Measurements from ENCODE around the gene PIP4K2A. TPM values are rescaled to one million over a fixed set of nuclear protein-coding genes. Genes with fewer than 3 reads are reported as not detected.

The PIP4K2A gene
- total RNA-seq, 4 donors from 2014 or later = 3.1 to 19.1 (median 7.6) TPM

DNA sequence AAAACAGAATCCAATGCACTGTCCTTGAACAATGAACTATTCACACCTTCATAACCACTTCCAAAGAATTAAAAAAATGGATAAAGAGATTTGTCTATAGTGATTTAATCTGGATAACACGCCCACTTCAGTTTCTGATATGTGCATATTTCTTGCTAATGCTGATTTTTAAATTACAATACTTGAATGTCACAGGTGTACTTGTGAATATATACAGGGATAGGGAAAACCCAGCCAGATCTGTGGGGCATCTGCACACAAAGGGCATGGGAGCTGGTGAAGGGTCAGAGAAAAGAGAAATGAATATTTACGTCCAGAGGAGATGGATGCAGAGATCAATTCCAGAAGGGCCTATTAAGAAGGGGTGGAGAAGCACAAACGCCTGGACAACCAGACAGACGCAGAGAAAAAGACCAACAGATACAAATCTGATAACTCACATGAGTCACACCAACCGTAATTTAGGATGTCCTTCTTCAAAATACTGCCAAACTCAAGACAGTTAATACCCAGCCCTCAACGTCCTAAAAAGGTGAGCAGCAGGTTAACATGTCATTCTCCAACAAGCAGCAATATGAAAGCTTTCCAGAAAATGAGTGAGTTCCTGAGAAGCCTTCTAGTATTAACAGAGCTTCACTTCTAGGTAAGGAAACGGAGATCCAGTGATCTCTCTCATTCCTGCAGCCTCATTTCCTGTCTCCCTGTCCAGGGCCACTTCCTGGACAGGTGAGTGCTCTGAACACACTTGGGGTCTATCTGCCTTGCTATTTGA is 41.9 kb downstream of the PIP4K2A start:
- Histone ChIP-seq H3K4me1 (peaks cover 0 to 40% (median 5%) of the 10 kb centered on the region in 3 donors), H3K36me3 (no peaks in the 10 kb centered on the region), H3K4me3 (no peak overlapping the region), H3K27ac (no peak overlapping the region), H3K9me3 (no peaks in the 10 kb centered on the region), H3K27me3 (no peaks in the 10 kb centered on the region)
- no peak for DNase-seq
- TF ChIP-seq POLR2A (IDR thresholded peaks at IDR 0.05) = no peak
- TF ChIP-seq CTCF (IDR thresholded peaks at IDR 0.05) = no peak
- intact Hi-C loops (cut with DNase I) = no loop called here
- 63 to 65% methylated on average over 7 of the region's 7 CpGs for WGBS, 2 donors

DNA sequence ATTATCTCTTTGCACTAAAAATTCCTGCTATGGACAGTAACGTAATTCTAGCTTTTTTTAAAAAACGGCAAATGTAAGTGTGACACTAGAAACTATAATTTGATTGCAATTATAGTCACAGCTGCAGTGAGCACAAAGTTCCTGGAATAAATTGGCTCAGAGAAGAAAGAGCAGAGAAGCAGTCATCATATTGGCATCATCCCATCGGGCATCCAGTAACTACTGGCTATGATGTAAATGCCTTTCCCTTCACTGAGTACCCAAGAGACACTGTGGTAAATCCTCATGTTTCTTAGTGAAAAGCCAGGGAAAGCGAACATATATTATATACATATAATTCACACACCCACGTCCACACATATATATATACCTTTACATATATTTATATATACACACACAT is 43.6 kb downstream of the PIP4K2A start:
- no peak overlapping the region for H3K27ac ChIP-seq
- intact Hi-C loops (cut with DNase I) = no loop called here
- TF ChIP-seq POLR2A (IDR thresholded peaks at IDR 0.05) (no peak), CTCF (IDR thresholded peaks at IDR 0.05) (no peak)
- DNase-seq = no peak
- 58 to 74% methylated on average over 5 of the region's 5 CpGs for WGBS, 2 donors
- no peaks in the 10 kb centered on the region for H3K36me3 ChIP-seq
- H3K4me1 ChIP-seq = peaks cover 0 to 49% (median 7%) of the 10 kb centered on the region in 3 donors
- no peaks in the 10 kb centered on the region for H3K27me3 ChIP-seq
- no peak overlapping the region for H3K4me3 ChIP-seq
- no peaks in the 10 kb centered on the region for H3K9me3 ChIP-seq

DNA sequence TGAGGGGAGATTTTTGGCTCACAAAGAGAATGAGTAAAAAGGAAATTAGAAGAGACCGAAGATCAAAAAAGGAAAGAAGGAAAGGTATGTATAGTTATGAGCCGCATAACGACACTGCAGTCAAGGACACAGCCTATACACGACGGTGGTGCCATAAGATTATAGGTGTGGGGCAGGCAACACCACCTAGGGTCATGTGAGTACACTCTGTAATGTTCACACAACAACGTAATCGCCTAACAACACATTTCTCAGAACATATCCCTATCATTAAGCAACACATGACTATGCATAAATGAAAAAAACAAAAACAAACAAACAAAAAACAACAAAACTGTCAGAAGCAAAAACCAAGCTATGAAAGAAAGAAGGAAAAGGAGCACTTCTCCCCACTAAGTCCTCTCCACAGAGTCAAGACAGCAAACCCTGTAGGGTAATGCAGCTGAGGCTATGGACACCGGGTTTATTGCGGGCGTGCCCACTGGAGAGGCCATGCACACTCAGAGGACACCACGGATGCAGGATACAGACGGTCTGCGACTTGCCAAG is 45.1 kb downstream of the PIP4K2A start:
- H3K36me3 ChIP-seq = no peaks in the 10 kb centered on the region
- no peak for DNase-seq
- no peak overlapping the region for H3K4me3 ChIP-seq
- no peak for TF ChIP-seq POLR2A (IDR thresholded peaks at IDR 0.05)
- TF ChIP-seq CTCF (IDR thresholded peaks at IDR 0.05) = no peak
- 84 to 87% methylated on average over 13 of the region's 13 CpGs for WGBS, 2 donors
- no peaks in the 10 kb centered on the region for H3K9me3 ChIP-seq
- H3K4me1 ChIP-seq = peaks cover 0 to 49% (median 5%) of the 10 kb centered on the region in 3 donors
- H3K27ac ChIP-seq = no peak overlapping the region
- intact Hi-C loops (cut with DNase I) = no loop called here
- no peaks in the 10 kb centered on the region for H3K27me3 ChIP-seq

GRCh38 chr10:22667093-22667480 is 47.3 kb downstream of the PIP4K2A start:
- DNase-seq = no peak
- Histone ChIP-seq H3K4me3 (no peak overlapping the region), H3K27ac (no peak overlapping the region), H3K36me3 (no peaks in the 10 kb centered on the region), H3K4me1 (peaks cover 0 to 34% (median 3%) of the 10 kb centered on the region in 3 donors), H3K27me3 (no peaks in the 10 kb centered on the region), H3K9me3 (no peaks in the 10 kb centered on the region)
- TF ChIP-seq CTCF (IDR thresholded peaks at IDR 0.05) (no peak), POLR2A (IDR thresholded peaks at IDR 0.05) (no peak)
- WGBS, 2 donors = 64 to 66% methylated on average over 2 of the region's 2 CpGs
- intact Hi-C loops (cut with DNase I) = no loop called here

GRCh38 chr10:22666287-22667092 is 47.9 kb downstream of the PIP4K2A start:
- no peak overlapping the region for H3K4me3 ChIP-seq
- TF ChIP-seq POLR2A (IDR thresholded peaks at IDR 0.05) (peak in 1 of 4 donors; percentile 10), CTCF (IDR thresholded peaks at IDR 0.05) (no peak)

More at GRCh38 chr10:22666287-22667092, 47.9 kb downstream of the PIP4K2A start:
- peak overlapping the region in 1 of 4 donors; percentile 9 for H3K27ac ChIP-seq
- H3K4me1 ChIP-seq = peaks cover 0 to 33% (median 3%) of the 10 kb centered on the region in 3 donors
- no peaks in the 10 kb centered on the region for H3K27me3 ChIP-seq
- no peaks in the 10 kb centered on the region for H3K36me3 ChIP-seq
- no peaks in the 10 kb centered on the region for H3K9me3 ChIP-seq
- DNase-seq = no peak
- 56 to 62% methylated on average over 9 of the region's 9 CpGs for WGBS, 2 donors
- intact Hi-C loops (cut with DNase I) = no loop called here
